GM13976 (cell line): ENCODE results near the gene ZNF444.

Experiments used
- DNase-seq: peaks from one replicate; pipeline ENCODE4 v3.0.0; 2012; ENCODE audit warnings: low spot score
- CTCF ChIP-seq: IDR thresholded peaks from 2 replicates; pipeline ENCODE4 v1.5.1; 2012; ENCODE audit warnings: borderline replicate concordance, mild to moderate bottlenecking; ENCODE audit not compliant: insufficient read depth; ENCODE audit errors: extremely low read depth, missing control alignments, control extremely low read depth
- in situ Hi-C: fragments of 300-500 bp; cut with MboI; formaldehyde crosslinking; loops from one replicate; pipeline ENCODE4 v1.12.0; 2022; ENCODE audit warnings: low sequenced_read_pairs, mixed read lengths, inconsistent platforms; ENCODE audit not compliant: unreplicated experiment

The ZNF444 gene

DNA sequence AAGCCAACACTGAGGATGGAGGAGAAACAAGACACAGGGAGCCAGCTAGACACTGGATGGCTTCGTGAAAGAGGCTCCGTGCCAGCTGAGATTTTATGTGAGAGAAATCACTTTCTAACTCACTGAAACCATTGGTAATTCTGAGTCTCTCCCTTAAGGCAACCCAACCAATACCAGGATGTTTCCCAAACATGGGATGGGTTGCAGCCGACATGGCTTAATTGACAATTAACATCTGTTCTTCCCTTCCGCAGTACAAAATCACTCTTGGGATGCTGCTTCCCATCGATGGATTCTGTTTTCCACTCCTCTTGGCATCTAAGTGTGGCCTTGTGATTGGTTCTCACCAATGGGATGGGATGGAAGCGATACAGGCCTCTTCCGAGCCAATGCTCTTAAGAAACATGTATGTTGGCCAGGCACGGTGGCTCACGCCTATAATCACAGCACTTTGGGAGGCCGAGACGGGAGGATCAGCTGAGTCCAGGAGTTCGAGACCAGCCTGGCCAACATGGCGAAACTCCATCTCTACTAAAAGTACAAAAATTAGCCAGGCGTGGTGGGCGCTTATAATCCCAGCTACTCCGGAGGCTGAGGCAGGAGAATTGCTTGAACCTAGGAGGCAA lies 17.7 kb upstream of the ZNF444 start:
- in situ Hi-C loops: no loop called here

GRCh38 chr19:56124578-56124977 lies 16.5 kb upstream of the ZNF444 start:
- no peak for DNase-seq
- TF ChIP-seq CTCF: no peak
- in situ Hi-C loops: no loop called here

More for the DNA sequence above, 17.7 kb upstream of the ZNF444 start:
- no peak for DNase-seq
- TF ChIP-seq CTCF: no peak

GRCh38 chr19:56125806-56126590 lies 15.1 kb upstream of the ZNF444 start:
- no peak for TF ChIP-seq CTCF
- DNase-seq: no peak
- in situ Hi-C loops: no loop called here

GRCh38 chr19:56126983-56127780 lies 13.9 kb upstream of the ZNF444 start:
- no peak for TF ChIP-seq CTCF
- no peak for DNase-seq
- in situ Hi-C loops: no loop called here

GRCh38 chr19:56130006-56130405 lies 11.1 kb upstream of the ZNF444 start:
- no peak for TF ChIP-seq CTCF
- in situ Hi-C loops: no loop called here
- no peak for DNase-seq

DNA sequence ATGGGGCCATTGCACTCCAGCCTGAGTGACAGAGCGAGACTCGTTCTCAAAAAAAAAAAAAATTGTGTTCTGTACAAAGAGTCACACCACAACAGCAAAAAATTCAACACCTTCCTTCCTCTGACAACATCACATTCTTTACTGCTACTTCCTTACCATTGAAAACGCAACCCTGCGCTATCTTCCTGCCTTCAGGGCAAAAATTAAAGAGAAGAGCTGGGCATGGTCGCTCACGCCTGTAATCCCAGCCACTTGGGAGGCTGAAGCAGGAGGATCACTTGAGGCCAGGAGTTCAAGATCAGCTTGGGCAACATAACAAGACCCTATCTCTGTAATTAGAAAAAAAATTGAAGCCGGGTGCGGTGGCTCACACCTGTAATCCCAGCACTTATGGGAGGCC lies 9.4 kb upstream of the ZNF444 start:
- in situ Hi-C loops: no loop called here
- DNase-seq: no peak
- TF ChIP-seq CTCF: no peak
